SIG-M5 treated with dmso at 0.1 percent for 504 hours (cell line): ENCODE measurements around the gene FRMPD2.
"Not testable (repeated sequence)": the region's sequence is repeated elsewhere in the genome, so short reads cannot be mapped to it uniquely, and the experiment has no call there.

Experiments
- DNase-seq: peaks from one replicate; lab custom pipeline; 2025; ENCODE audit not compliant: unreplicated experiment; lab: John Stamatoyannopoulos, UW

The FRMPD2 gene

GRCh38 chr10:48251525-48252353 lies 22.8 kb downstream of the FRMPD2 start:
- no peak for DNase-seq

- DNase-seq: no peak
These were observed 23.4 kb downstream of the FRMPD2 start for GRCh38 chr10:48251152-48251524.

- DNase-seq: no peak
These were observed 24.6 kb downstream of the FRMPD2 start for GRCh38 chr10:48249763-48250351.

GRCh38 chr10:48249004-48249762 lies 25.3 kb downstream of the FRMPD2 start:
- no peak for DNase-seq

- DNase-seq: no peak
These were observed 26.0 kb downstream of the FRMPD2 start for GRCh38 chr10:48248462-48248861.

GRCh38 chr10:48247680-48248079 lies 26.8 kb downstream of the FRMPD2 start:
- no peak for DNase-seq

GRCh38 chr10:48246501-48246900 lies 28.0 kb downstream of the FRMPD2 start:
- DNase-seq: no peak

GRCh38 chr10:48245977-48246376 lies 28.5 kb downstream of the FRMPD2 start:
- no peak for DNase-seq

GRCh38 chr10:48243921-48244320 lies 30.6 kb downstream of the FRMPD2 start:
- not testable (repeated sequence) for DNase-seq

- no peak for DNase-seq
These were observed 31.0 kb downstream of the FRMPD2 start for GRCh38 chr10:48243487-48243886.

- no peak for DNase-seq
These were observed 32.2 kb downstream of the FRMPD2 start for GRCh38 chr10:48242171-48242904.

GRCh38 chr10:48241332-48241731 lies 33.2 kb downstream of the FRMPD2 start:
- DNase-seq: no peak

- no peak for DNase-seq
These were observed 34.3 kb downstream of the FRMPD2 start for GRCh38 chr10:48240196-48240595.

GRCh38 chr10:48239618-48240017 lies 34.9 kb downstream of the FRMPD2 start:
- DNase-seq: no peak

- no peak for DNase-seq
These were observed 35.5 kb downstream of the FRMPD2 start for GRCh38 chr10:48238826-48239520.

GRCh38 chr10:48237259-48238250 lies 36.9 kb downstream of the FRMPD2 start:
- no peak for DNase-seq

GRCh38 chr10:48236199-48236621 lies 38.3 kb downstream of the FRMPD2 start:
- no peak for DNase-seq

- no peak for DNase-seq
These were observed 39.0 kb downstream of the FRMPD2 start for GRCh38 chr10:48235501-48235900.

- no peak for DNase-seq
These were observed 39.7 kb downstream of the FRMPD2 start for GRCh38 chr10:48234787-48235186.
